Measurements from ENCODE around the gene PIGB.
"Not testable (repeated sequence)": the region's sequence is repeated elsewhere in the genome, so short reads cannot be mapped to it uniquely, and the experiment has no call there.

The PIGB gene

DNA sequence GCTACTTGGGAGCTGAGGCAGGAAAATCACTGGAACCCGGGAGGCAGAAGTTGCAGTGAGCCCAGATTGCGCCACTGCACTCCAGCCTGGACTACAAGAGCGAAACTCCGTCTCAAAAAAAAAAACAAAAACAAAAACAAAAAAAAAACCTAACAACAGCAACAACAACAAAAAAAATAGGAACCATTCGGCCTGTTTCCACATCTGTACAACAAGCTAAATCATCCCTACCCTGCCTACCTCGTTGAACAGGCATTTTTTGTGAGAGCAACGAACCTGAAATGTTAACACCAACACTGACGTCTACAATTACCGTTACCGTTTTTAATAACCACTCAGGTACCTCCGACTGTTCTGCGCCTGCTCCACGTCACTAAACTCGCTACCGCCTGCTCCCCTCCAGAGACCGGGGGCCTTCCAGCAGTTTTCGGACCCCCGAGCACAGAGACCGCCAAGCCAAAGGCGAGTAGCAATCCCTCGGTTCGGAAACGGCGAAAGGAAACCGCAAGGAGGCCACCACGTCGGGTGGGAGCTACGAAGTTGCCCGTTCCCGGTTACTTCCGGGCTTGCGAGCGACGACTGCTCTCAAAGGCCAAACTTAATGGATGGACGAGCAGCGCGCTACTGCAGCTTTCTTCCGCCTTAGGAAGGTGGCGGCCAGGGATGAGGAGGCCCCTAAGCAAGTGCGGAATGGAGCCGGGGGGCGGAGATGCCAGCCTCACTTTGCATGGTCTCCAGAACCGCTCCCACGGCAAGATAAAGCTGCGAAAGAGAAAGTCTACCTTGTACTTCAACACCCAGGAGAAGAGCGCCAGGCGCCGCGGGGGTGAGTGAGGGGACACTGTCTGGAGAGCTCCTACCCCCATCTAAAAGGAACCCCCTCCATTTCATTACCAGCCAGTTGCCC lies at the start of gene PIGB, which contains the start of gene PIGBOS1:
TSS of gene PIGB (plus strand) at position 635 of the 907 bp plus-strand sequence. CDS start at position 664, 29 bp downstream.
TSS of gene PIGBOS1 (minus strand) at position 536 of the 907 bp plus-strand sequence. CDS start 1,331 bp downstream, outside the sequence.
- no peaks in the 10 kb centered on the region for H3K9me3 ChIP-seq (ENCODE audit: control insufficient read depth in 1 of 2, low read length in 2 of 2)
- H3K9ac ChIP-seq (ENCODE audit: low read depth in 1 of 2, low read length in 2 of 2) = peak within 1 kb of the TSS; percentile 91 to 97
- peak within 1 kb of the TSS; percentile 93 to 99 for H3K4me3 ChIP-seq (ENCODE audit: low read depth in 1 of 2, low read length in 2 of 2)
- peak within 1 kb of the TSS; percentile 80 for H3K27ac ChIP-seq (ENCODE audit: low read depth, low read length)
- H3K27me3 ChIP-seq (ENCODE audit: control insufficient read depth in 1 of 2, insufficient read depth in 2 of 2, low read length in 2 of 2) = no peaks in the 10 kb centered on the region
- no peaks in the 10 kb centered on the region for H3K36me3 ChIP-seq (ENCODE audit: control insufficient read depth in 1 of 2, insufficient read depth in 2 of 2, low read length in 2 of 2)
- peaks cover 4 to 18% of the 10 kb centered on the region in 2 donors for H3K4me1 ChIP-seq (ENCODE audit: control insufficient read depth in 1 of 2, insufficient read depth in 2 of 2, low read length in 2 of 2)

DNA sequence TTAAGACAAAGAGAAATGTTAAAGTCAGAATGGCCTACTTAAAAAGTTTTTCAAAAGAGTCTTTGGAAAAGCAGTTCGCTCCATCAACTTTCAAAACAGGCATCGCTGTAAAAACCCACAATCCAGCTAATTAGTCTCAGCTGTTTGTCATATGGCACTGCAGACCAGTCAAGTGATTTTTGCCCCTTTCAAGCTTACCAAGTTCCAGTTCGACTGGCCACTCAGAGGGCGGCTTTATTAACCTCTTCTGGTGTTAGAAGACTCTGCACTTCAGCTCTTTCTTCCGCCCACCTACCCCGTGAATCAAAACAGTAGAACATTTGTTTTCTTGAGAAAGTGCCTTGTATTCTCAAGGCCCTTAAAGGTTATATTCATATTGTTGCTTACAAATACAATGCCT lies 48.7 kb upstream of the PIGB start:
- Histone ChIP-seq H3K4me1 (ENCODE audit: control insufficient read depth in 1 of 2, insufficient read depth in 2 of 2, low read length in 2 of 2) (peaks cover 0 to 8% of the 10 kb centered on the region in 2 donors), H3K36me3 (ENCODE audit: control insufficient read depth in 1 of 2, insufficient read depth in 2 of 2, low read length in 2 of 2) (no peaks in the 10 kb centered on the region), H3K9ac (ENCODE audit: low read depth in 1 of 2, low read length in 2 of 2) (no peak overlapping the region), H3K27me3 (ENCODE audit: control insufficient read depth in 1 of 2, insufficient read depth in 2 of 2, low read length in 2 of 2) (no peaks in the 10 kb centered on the region), H3K27ac (ENCODE audit: low read depth, low read length) (no peak overlapping the region), H3K4me3 (ENCODE audit: low read depth in 1 of 2, low read length in 2 of 2) (no peak overlapping the region), H3K9me3 (ENCODE audit: control insufficient read depth in 1 of 2, low read length in 2 of 2) (no peaks in the 10 kb centered on the region)

- Histone ChIP-seq H3K9me3 (ENCODE audit: control insufficient read depth in 1 of 2, low read length in 2 of 2) (no peaks in the 10 kb centered on the region), H3K4me3 (ENCODE audit: low read depth in 1 of 2, low read length in 2 of 2) (no peak overlapping the region), H3K4me1 (ENCODE audit: control insufficient read depth in 1 of 2, insufficient read depth in 2 of 2, low read length in 2 of 2) (peaks cover 7 to 23% of the 10 kb centered on the region in 2 donors), H3K9ac (ENCODE audit: low read depth in 1 of 2, low read length in 2 of 2) (no peak overlapping the region), H3K36me3 (ENCODE audit: control insufficient read depth in 1 of 2, insufficient read depth in 2 of 2, low read length in 2 of 2) (no peaks in the 10 kb centered on the region), H3K27me3 (ENCODE audit: control insufficient read depth in 1 of 2, insufficient read depth in 2 of 2, low read length in 2 of 2) (no peaks in the 10 kb centered on the region), H3K27ac (ENCODE audit: low read depth, low read length) (no peak overlapping the region)
Measured at GRCh38 chr15:55276324-55276723, 42.7 kb upstream of the PIGB start.

DNA sequence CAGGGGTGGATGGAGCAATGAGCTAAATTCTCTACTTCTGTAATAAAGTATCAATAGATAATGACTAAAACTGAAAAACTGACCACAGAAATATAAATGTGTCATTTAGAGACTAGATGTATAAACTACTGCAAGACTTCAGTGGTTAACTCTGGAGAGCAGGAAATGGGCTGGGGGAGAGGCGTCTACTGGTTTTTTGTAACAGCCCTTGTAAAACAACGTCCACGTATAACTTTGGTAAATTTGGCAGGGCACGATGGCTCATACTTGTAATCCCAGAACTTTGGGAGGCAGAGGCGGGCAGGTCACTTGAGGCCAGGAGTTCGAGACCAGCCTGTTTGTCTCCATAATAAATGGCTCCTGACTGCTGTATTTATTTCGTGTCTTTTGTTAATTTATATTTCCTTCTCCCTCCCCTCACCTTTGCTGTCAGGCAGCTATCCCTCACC lies 41.9 kb upstream of the PIGB start:
- H3K27me3 ChIP-seq (ENCODE audit: control insufficient read depth in 1 of 2, insufficient read depth in 2 of 2, low read length in 2 of 2) = no peaks in the 10 kb centered on the region
- no peaks in the 10 kb centered on the region for H3K36me3 ChIP-seq (ENCODE audit: control insufficient read depth in 1 of 2, insufficient read depth in 2 of 2, low read length in 2 of 2)
- no peaks in the 10 kb centered on the region for H3K9me3 ChIP-seq (ENCODE audit: control insufficient read depth in 1 of 2, low read length in 2 of 2)
- H3K4me3 ChIP-seq (ENCODE audit: low read depth in 1 of 2, low read length in 2 of 2) = no peak overlapping the region
- no peak overlapping the region for H3K27ac ChIP-seq (ENCODE audit: low read depth, low read length)
- H3K4me1 ChIP-seq (ENCODE audit: control insufficient read depth in 1 of 2, insufficient read depth in 2 of 2, low read length in 2 of 2) = peaks cover 7 to 28% of the 10 kb centered on the region in 2 donors
- H3K9ac ChIP-seq (ENCODE audit: low read depth in 1 of 2, low read length in 2 of 2) = peak overlapping the region in 1 of 2 donors; percentile 3

DNA sequence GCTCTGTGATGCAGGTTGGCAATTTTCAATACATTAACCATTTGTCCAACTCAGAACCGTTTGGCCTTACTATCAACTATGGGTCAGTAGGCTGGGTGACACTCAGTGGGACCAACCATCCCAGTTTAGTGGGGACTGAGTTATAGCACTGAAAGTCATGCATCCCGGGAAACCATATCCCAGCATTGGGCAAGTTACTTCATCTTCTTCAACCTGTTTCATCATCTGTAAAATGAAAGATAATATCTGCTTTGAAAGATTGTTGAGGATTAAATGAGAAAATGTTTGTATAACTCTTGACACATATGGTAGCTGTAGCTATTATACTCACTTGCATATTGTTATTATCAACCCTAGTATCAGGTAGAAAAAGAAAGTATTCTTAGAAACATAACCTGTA lies 41.3 kb upstream of the PIGB start:
- H3K4me1 ChIP-seq (ENCODE audit: control insufficient read depth in 1 of 2, insufficient read depth in 2 of 2, low read length in 2 of 2) = peaks cover 10 to 34% of the 10 kb centered on the region in 2 donors
- no peaks in the 10 kb centered on the region for H3K27me3 ChIP-seq (ENCODE audit: control insufficient read depth in 1 of 2, insufficient read depth in 2 of 2, low read length in 2 of 2)
- H3K9me3 ChIP-seq (ENCODE audit: control insufficient read depth in 1 of 2, low read length in 2 of 2) = no peaks in the 10 kb centered on the region
- no peak overlapping the region for H3K9ac ChIP-seq (ENCODE audit: low read depth in 1 of 2, low read length in 2 of 2)
- H3K4me3 ChIP-seq (ENCODE audit: low read depth in 1 of 2, low read length in 2 of 2) = no peak overlapping the region
- H3K36me3 ChIP-seq (ENCODE audit: control insufficient read depth in 1 of 2, insufficient read depth in 2 of 2, low read length in 2 of 2) = no peaks in the 10 kb centered on the region
- no peak overlapping the region for H3K27ac ChIP-seq (ENCODE audit: low read depth, low read length)

- peak overlapping the region; percentile 41 for H3K27ac ChIP-seq (ENCODE audit: low read depth, low read length)
Measured at GRCh38 chr15:55279100-55279745, 39.8 kb upstream of the PIGB start.

GRCh38 chr15:55279746-55280351 lies 39.2 kb upstream of the PIGB start:
- Histone ChIP-seq H3K9ac (ENCODE audit: low read depth in 1 of 2, low read length in 2 of 2) (peak overlapping the region in 1 of 2 donors; percentile 12), H3K36me3 (ENCODE audit: control insufficient read depth in 1 of 2, insufficient read depth in 2 of 2, low read length in 2 of 2) (no peaks in the 10 kb centered on the region), H3K4me1 (ENCODE audit: control insufficient read depth in 1 of 2, insufficient read depth in 2 of 2, low read length in 2 of 2) (peaks cover 16 to 40% of the 10 kb centered on the region in 2 donors), H3K4me3 (ENCODE audit: low read depth in 1 of 2, low read length in 2 of 2) (no peak overlapping the region), H3K9me3 (ENCODE audit: control insufficient read depth in 1 of 2, low read length in 2 of 2) (no peaks in the 10 kb centered on the region), H3K27ac (ENCODE audit: low read depth, low read length) (no peak overlapping the region), H3K27me3 (ENCODE audit: control insufficient read depth in 1 of 2, insufficient read depth in 2 of 2, low read length in 2 of 2) (no peaks in the 10 kb centered on the region)

More at GRCh38 chr15:55279100-55279745, 39.8 kb upstream of the PIGB start:
- Histone ChIP-seq H3K9me3 (ENCODE audit: control insufficient read depth in 1 of 2, low read length in 2 of 2) (no peaks in the 10 kb centered on the region), H3K27me3 (ENCODE audit: control insufficient read depth in 1 of 2, insufficient read depth in 2 of 2, low read length in 2 of 2) (no peaks in the 10 kb centered on the region), H3K4me1 (ENCODE audit: control insufficient read depth in 1 of 2, insufficient read depth in 2 of 2, low read length in 2 of 2) (peaks cover 16 to 40% of the 10 kb centered on the region in 2 donors), H3K4me3 (ENCODE audit: low read depth in 1 of 2, low read length in 2 of 2) (no peak overlapping the region), H3K9ac (ENCODE audit: low read depth in 1 of 2, low read length in 2 of 2) (no peak overlapping the region), H3K36me3 (ENCODE audit: control insufficient read depth in 1 of 2, insufficient read depth in 2 of 2, low read length in 2 of 2) (no peaks in the 10 kb centered on the region)

- H3K27me3 ChIP-seq (ENCODE audit: control insufficient read depth in 1 of 2, insufficient read depth in 2 of 2, low read length in 2 of 2); H3K27ac ChIP-seq (ENCODE audit: low read depth, low read length); H3K9me3 ChIP-seq (ENCODE audit: control insufficient read depth in 1 of 2, low read length in 2 of 2); H3K36me3 ChIP-seq (ENCODE audit: control insufficient read depth in 1 of 2, insufficient read depth in 2 of 2, low read length in 2 of 2); H3K4me3 ChIP-seq (ENCODE audit: low read depth in 1 of 2, low read length in 2 of 2); H3K9ac ChIP-seq (ENCODE audit: low read depth in 1 of 2, low read length in 2 of 2): not testable (repeated sequence)
- H3K4me1 ChIP-seq (ENCODE audit: control insufficient read depth in 1 of 2, insufficient read depth in 2 of 2, low read length in 2 of 2) = peaks cover 16 to 43% of the 10 kb centered on the region in 2 donors
Measured at GRCh38 chr15:55280589-55280988, 38.4 kb upstream of the PIGB start.

DNA sequence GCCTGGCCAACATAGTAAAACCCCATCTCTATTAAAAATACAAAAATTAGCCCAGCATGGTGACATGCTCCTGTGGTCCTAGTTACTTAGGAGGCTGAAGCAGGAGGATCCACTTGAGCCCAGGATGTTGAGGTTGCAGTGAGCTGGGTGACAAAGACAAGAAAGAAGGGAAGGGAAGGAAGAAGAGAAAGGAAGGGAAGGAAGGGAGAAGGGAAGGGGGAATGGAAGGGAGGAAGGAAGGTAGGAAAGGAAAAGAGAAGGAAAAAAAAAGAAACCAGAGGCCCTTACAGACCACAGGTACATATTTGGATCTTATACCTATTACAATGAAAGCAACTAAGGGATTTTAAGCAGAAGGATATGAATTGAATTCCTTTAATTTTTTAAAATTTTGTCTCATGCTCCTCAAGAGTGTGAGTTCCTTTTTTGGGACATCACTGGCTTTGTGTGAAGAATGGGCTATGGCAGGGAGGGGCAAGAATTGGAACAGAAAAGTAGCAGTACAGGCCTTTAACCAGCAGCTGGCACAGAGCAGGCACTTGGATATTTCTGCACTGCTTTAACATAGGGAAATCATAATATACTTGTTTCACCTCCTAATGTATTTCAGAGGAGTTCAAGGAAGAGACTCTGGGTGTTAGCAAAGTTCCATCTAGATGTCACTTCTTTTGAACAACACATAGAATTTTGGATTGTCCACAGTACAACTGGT lies 37.3 kb upstream of the PIGB start:
- Histone ChIP-seq H3K9ac (ENCODE audit: low read depth in 1 of 2, low read length in 2 of 2) (no peak overlapping the region), H3K4me3 (ENCODE audit: low read depth in 1 of 2, low read length in 2 of 2) (peak overlapping the region in 1 of 2 donors; percentile 19), H3K36me3 (ENCODE audit: control insufficient read depth in 1 of 2, insufficient read depth in 2 of 2, low read length in 2 of 2) (no peaks in the 10 kb centered on the region), H3K4me1 (ENCODE audit: control insufficient read depth in 1 of 2, insufficient read depth in 2 of 2, low read length in 2 of 2) (peaks cover 23 to 43% of the 10 kb centered on the region in 2 donors), H3K27ac (ENCODE audit: low read depth, low read length) (no peak overlapping the region), H3K9me3 (ENCODE audit: control insufficient read depth in 1 of 2, low read length in 2 of 2) (no peaks in the 10 kb centered on the region), H3K27me3 (ENCODE audit: control insufficient read depth in 1 of 2, insufficient read depth in 2 of 2, low read length in 2 of 2) (no peaks in the 10 kb centered on the region)
